GM19239 (cell line): ENCODE measurements around the gene TPSG1.
"Not testable (repeated sequence)": the region's sequence is repeated elsewhere in the genome, so short reads cannot be mapped to it uniquely, and the experiment has no call there.

Source experiments
- DNase-seq: peaks from one replicate; pipeline ENCODE4 v3.0.0; 2011; ENCODE audit warnings: low spot score; ENCODE audit not compliant: insufficient read length
- FAIRE-seq: peaks from 2 replicates; lab custom pipeline; 2011; peaks lifted over from hg19 to GRCh38; lab: Jason Lieb, UNC

Gene TPSG1

DNA sequence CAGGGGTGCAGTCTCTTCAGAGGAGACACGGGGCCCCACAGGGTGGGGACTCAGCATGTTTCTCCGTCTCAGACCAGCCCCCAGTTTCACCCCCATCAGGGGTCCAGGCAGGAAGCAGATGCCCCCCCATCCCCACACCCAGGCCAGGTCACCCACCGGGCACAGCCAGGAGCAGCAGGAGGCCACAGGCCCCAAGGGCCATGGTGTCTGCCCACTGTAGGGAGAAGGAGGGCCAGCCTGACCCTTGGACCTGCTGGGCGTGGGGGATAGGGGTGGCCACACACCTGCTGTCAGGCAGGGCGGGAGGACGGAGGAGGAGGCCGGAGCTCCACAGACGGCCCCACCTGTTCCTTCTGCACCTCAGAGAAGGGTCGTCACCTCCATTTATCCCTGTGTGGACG lies at the start of gene TPSG1:
Gene TPSG1, minus strand, starts transcription at position 218 of the 401 bp plus-strand sequence. Its CDS starts 16 bp downstream, at position 202.
- no peak for DNase-seq
- FAIRE-seq: no peak

GRCh38 chr16:1274767-1275166 lies 49.7 kb upstream of the TPSG1 start:
- FAIRE-seq: no peak
- no peak for DNase-seq

- no peak for FAIRE-seq
- DNase-seq: no peak
Measured at GRCh38 chr16:1273816-1274215, 48.7 kb upstream of the TPSG1 start.

GRCh38 chr16:1272453-1273198 lies 47.6 kb upstream of the TPSG1 start:
- FAIRE-seq (no peak), DNase-seq (no peak)

- DNase-seq, FAIRE-seq: not testable (repeated sequence)
Measured at GRCh38 chr16:1271724-1272413, 46.8 kb upstream of the TPSG1 start.

GRCh38 chr16:1271380-1271723 lies 46.3 kb upstream of the TPSG1 start:
- DNase-seq (no peak), FAIRE-seq (no peak)

GRCh38 chr16:1269418-1269817 lies 44.4 kb upstream of the TPSG1 start:
- DNase-seq, FAIRE-seq: not testable (repeated sequence)

DNA sequence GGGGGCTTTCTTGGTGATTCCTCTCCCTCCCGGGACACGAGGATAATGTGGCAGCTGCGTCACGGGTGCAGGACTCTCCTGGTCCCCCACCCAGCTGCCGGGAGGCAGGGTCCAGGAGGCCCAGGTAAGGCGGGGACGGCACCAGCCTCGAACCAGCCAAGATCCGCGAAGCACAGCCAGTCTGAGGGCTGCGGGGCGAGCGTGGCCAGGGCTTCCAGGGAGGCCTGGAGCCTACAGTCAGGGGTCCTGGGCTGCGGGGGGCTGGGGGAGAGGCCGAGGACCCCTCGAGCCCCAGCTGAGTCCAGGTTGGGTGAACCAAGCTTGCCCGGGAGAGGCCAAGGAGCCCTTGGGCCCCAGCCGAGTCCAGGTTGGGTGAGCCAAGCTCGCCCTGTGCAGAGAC lies 40.8 kb upstream of the TPSG1 start:
- DNase-seq (no peak), FAIRE-seq (no peak)

DNA sequence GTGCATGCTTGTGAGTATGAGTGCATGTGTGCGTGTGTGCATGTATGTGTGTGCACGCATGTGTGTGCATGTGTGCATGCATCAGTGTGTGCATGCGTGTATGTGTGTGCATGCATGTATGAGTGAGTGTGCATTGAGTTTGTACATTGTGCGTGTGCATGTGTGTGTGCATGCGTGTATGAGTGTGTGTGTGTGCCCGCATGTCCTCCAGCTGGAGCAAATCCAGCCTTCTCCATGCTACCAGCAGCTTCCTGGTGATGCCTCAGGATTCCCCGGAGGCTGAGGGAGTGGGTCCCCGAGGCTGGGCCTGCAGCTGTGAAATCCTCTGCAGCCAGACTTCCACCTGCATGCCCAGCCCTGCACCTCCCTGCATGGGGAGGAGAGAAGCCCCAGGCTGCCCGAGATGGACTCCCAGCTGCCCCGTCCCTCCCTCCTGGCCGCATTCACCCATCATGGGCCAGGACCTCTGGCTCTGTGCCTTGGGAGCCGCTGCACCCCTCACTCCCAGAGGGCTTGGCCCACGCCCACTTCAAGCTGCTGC lies 40.1 kb upstream of the TPSG1 start:
- FAIRE-seq: no peak
- no peak for DNase-seq

GRCh38 chr16:1264345-1265089 lies 39.4 kb upstream of the TPSG1 start:
- FAIRE-seq (no peak), DNase-seq (no peak)

DNA sequence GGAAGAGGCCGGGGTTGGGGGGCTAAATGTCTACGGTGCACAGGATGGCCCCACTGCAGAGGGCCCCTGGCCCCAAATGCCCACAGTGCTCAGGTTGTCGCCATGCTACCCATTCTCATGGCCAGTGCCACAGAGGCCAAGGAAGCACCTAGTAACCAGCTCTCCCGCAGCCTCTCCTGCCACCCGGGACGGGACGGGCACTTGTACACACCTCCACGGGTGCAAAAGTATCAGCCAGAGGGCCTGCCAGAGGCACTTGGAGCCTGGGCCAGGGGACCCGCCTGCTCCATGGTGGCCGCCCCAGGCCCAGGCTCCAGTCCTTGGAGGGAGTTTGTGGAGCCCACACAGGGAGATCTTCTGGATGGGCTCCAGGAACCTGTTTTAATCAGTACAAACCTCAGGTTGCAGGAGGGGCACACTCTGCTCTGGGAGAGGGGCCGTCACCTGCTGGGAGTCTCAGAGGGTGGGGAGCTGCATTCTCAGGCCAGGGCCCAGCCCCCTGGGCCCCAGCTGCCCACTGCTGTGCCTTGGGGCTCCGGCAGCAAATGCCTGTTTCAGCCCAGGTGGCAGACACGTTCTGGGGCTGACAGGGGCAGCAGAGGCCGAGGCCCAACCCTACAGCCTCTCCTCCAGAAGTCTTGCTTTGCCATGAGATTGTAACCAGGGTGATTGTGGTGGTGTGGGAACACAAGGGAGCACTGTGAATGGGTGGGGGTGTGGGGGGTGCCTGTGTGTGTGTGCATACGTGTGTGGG lies 38.7 kb upstream of the TPSG1 start:
- no peak for FAIRE-seq
- DNase-seq: no peak

DNA sequence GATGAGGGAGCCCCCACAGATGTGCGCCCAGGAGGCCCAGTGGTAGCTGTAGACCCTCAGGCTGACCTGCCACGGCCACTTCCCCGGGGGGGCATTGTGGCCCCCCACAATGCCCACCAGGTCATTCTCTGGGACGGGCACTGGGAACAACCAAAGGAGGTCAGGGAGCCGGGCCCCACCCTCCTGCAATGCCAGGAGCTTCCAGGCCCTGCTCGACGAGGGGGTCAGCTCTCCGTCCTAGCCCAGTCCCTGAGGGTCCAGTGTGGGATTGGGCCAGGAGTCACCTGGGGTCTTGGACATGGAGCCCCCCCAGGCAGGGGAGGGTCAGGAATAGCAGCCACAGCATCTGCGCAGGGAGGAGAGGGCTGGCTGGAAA lies 37.8 kb upstream of the TPSG1 start:
- DNase-seq: no peak
- FAIRE-seq: no peak

GRCh38 chr16:1262210-1262845 lies 37.3 kb upstream of the TPSG1 start:
- FAIRE-seq: no peak
- DNase-seq: no peak

DNA sequence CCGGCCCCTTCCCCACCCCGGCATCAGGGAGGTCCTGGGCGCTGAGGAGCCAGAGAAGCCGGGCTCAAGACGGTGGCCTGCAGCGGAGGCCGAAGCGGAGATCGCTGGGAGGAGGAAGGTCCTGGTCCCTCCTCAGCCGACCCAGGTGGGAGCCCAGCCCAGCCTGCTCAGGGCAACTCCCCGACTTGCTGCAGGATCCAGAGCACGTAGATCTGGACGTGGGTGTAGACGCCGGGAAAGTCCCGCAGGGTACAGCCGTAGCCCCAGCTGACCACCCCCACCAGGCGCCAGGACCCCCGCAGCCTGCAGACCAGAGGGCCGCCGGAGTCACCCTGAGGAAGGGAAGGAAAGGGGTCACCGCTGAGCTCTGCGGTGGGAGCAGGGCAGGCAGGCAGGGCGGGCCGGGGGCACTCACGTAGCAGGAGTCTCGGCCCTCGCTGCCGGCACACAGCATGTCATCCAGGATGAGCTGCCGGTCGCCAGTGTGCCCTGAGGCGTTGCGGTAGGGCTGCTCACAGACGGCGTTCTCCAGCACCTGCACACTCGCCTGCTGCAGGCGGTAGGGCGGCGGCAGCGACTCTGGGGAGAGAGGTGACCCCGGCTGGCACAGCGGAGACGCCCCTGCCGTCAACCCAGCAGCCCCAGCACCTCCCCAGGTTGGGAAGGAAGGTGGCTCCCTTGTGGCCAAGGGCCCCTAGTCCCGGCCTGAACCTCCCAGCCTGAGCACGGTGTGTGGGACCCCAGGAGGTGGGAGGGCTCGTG lies 36.2 kb upstream of the TPSG1 start:
- DNase-seq (no peak), FAIRE-seq (no peak)

DNA sequence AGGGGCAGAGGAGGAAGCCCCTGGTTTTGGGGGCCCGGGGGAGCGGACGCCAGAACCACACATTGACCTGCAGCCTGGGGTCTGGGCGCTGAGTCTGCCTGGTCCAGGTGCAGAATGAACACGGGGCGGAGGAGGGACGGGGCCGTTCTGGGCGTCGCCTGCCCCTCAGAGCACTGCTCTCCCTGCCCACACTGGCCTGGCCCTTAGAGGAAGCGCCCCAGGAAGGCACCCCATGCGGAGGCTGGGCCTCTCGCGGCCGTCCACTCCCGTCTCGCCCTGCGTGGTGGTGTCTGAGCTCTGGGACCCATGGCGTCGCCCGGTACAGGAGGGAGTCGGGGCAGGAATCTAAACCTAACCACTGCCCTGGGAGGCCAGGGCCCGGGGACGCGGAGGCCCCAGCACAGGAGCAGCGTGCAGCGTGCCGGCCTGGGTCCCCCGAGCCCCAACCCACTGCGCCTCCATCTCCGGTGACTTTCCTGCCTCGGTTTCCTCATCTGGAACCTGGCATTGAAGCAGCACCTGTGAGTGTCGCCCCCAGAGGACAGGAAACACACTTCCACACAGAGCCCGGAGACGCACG lies 35.1 kb upstream of the TPSG1 start:
- DNase-seq (no peak), FAIRE-seq (no peak)

DNA sequence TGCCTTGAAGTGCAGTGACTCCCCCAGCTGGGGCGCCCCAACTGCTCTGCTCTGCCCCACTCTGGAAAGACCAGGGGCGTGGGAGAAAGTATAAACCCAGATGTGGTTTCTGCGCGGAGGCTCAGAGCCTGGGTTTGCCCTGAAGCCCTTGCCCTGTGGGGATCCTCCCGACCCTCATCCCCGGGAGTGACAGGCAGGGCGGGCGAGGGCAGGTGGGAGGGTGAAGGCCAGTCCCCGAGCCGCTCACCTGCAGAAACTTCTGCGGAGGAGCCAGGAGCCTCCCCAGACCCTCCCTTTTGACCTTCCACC lies 34.6 kb upstream of the TPSG1 start:
- FAIRE-seq (no peak), DNase-seq (no peak)

DNA sequence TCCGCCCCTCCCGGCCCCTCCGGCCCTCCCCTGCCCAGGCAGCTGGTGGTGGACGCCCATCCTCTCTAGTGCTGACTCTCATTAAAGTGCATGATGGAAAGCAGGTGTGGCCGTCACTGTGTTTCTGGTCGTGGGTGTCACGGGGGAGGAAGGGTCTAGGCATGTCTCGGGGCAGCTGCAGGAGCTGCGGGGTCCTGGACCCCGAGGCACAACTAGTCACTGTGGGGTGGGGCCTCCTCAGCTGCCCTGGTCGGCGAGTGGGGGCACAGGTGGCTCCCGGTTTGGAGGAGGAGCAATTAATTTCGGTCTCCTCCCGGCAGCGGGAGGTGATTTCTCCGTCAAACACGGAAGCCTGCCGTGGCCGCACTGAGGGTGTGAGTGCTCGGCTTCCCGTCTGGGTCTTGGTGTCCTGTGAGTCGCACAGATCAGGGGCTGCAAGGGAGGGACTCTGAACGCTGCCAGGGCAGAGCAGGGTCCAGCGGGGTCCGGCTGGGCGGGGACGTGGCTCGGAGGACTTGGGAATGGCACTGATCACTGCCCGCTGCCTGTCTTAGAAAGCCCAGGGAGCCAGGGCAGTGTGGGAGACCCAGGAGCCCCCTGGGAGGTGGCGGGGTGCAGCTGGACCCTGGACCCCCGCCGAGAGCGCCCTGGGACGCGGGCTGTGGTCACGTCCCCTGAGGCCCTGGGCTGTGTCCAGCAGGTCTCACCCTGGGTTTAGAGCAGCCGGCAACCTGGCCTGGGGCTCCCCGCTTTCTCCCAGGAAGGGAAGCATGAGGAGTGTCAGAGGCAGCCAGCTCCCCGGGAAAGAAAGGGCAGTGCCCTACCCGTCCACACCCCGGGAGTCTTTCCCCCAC lies 34.1 kb upstream of the TPSG1 start:
- FAIRE-seq (no peak), DNase-seq (no peak)

- no peak for DNase-seq
Measured at GRCh38 chr16:1258225-1258600, 33.1 kb upstream of the TPSG1 start.

More at GRCh38 chr16:1258225-1258600, 33.1 kb upstream of the TPSG1 start:
- no peak for FAIRE-seq
